H1 (cell line): ENCODE data around the gene NMT2. TPM values are rescaled to one million over a fixed set of nuclear protein-coding genes. Genes with fewer than 3 reads are reported as not detected.

Source experiments
- CHD7 ChIP-seq: fragments of 300-600 bp; sonication (generic); IDR thresholded peaks from 2 replicates; pipeline ENCODE4 v1.7.1; 2012; ENCODE audit warnings: low read length, moderate library complexity, mild to moderate bottlenecking, inconsistent platforms; ENCODE audit not compliant: insufficient replicate concordance
- TBP ChIP-seq: IDR thresholded peaks from 2 replicates; pipeline ENCODE4 v1.6.1; 2011; ENCODE audit warnings: low read depth, low read length, improper control_type of control experiment
- YY1 ChIP-seq: IDR thresholded peaks from 2 replicates; pipeline ENCODE4 v1.6.1; 2011; ENCODE audit warnings: low read depth, mild to moderate bottlenecking, low read length
- polyA plus RNA-seq, 7 experiments: library from polyadenylated mRNA; depleted of rRNA in 3 of 7; stranded (reverse) in 5 of 7; unstranded in 2 of 7; fragments of >200 nt in 5 of 7; fragments of 200-250 nt in 2 of 7; gene quantifications; 1 replicate in 5 of 7; 2 replicates in 1 of 7; 4 replicates in 1 of 7; pipeline versions ENCODE4 v1.2.1 to v1.2.3, GENCODE V29; 2011 to 2013; ENCODE audit warnings: missing spikeins in 2 of 7, mixed read lengths in 2 of 7
- total RNA-seq: library from RNA; stranded (reverse); fragmentation: NEBNext Ultra II Directional; extraction: Animal tissue kit (Norgen Biotek cat#: 25700); gene quantifications from 2 replicates; pipeline ENCODE4 v1.2.1, GENCODE V29; 2021

The NMT2 gene
- total and polyA plus RNA-seq, 2 of the 8 experiments (the other 6 are each of a cell fraction or from before 2014, with no cell fraction given) = 4.4 to 15.4 TPM

DNA sequence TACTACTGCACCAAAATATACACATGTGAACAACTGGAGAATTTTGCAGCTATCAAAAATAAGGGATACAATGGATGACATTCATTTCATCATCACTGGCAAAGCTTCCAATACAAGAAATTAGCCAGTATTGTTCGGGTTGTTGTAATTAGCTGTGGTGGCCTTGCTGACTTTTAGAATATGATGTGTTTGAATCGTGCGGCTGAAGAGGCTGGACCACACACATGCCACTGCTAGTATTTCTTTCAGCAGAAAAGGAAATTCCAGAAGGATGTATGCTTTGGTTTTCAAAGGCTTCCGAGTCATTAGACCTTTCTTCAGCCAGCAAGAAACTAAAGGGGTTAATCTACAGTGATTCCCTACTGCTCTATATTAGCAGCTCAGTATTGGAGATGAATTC is 54.7 kb downstream of the NMT2 start (continued):
- no peak for TF ChIP-seq CHD7
- TF ChIP-seq TBP = no peak
- TF ChIP-seq YY1 = no peak
